GM21515 (cell line): Measurements from ENCODE around the gene SNX24.

Experiments
- ATAC-seq: cut with Tn5 transposase; IDR thresholded peaks from one replicate; pipeline ENCODE4 v1.9.1; 2021; ENCODE audit not compliant: unreplicated experiment

Gene SNX24

GRCh38 chr5:123000731-123001130, 155.3 kb downstream of the SNX24 start:
- ATAC-seq = no peak

DNA sequence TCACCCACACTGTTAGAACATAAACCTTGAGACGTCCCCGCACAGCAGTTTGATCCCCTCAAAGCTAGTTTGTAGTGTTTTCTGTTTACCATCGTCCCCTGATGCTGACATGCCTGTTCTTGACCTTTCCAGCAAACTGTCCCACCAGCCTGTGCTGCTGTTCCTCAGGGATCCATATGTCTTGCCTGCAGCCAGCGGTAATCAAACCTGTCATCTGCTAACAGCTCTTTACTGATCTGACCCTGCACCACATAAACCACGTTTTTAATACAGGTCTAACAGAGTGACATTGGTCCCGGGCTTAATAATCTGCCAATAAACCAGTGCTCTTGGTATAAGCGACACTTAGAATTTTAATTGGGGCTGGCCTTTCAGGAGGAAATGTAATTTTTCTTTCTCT, 156.4 kb downstream of the SNX24 start:
- ATAC-seq = no peak

DNA sequence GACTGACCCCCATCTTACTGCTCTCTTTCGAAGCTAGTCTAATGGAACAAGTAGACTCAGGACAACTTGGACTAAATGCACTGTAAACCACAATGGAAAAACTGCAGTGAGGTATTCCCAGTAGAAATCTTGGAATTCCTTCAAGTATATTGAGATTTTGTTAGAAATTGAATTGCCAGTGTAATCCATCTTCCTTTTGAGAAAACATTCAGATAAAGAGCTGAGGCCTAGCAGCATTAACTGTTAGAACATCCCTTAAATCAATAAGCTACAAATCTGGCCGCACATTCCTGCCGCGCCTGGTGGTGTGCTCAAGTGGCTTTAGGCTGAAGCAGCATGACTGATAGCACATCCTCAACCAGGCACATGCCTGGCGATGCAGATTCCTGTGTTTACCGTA, 161.8 kb downstream of the SNX24 start:
- ATAC-seq = no peak

- no peak for ATAC-seq
Measured at GRCh38 chr5:123007754-123008153, 162.3 kb downstream of the SNX24 start.

- no peak for ATAC-seq
Measured at GRCh38 chr5:123012321-123012720, 166.9 kb downstream of the SNX24 start.

DNA sequence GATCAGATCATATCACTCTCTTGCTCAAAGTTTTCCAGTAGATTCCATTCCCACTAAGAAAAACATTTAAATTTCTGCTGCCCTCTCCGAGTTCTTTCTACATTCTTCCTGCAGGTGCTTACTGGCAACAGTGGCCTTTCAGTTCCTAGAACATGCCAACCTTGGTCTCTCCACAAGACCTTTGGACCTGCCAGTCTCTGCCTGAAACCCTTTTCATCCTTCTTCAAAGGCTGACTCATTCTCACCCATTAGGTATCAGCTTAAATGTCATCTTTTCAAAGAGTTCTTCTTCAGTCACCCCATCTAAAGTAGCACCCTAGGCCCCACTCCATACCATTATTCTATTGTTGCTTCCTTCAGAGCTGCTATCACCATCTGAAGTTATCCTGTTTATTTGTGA, 169.3 kb downstream of the SNX24 start:
- ATAC-seq = no peak

GRCh38 chr5:123028222-123028621, 182.8 kb downstream of the SNX24 start:
- ATAC-seq = no peak

- no peak for ATAC-seq
Measured at GRCh38 chr5:123033157-123033671, 187.8 kb downstream of the SNX24 start.

DNA sequence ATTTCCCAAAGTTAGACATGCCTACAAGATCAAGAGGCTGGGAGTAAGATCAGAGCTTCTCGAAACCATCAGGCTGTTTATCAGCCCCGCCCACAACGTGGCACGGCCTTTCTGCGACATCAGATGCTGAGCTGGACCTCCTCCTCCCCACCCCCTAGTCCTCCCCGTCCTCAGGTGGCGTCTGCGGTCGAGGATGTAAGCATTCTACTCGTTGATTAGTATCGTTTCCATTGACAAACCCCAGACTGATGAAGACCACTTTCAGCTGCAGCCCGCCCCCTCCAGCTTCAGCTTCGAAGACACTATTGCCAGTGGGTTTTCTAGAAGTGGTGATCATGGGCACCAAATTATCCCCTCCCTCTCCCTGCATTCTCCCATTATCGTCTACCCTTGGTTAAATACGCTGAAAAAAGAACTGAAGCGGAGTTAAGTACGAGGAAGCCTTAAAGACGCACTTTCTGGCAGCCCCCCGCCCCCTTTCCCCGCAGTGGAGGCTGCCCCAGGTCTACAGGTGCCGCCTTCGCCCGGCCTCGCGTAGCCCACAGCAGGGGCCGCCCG, 190.0 kb downstream of the SNX24 start:
- no peak for ATAC-seq

- peak; percentile 22 for ATAC-seq
Measured at GRCh38 chr5:123035918-123036390, 190.5 kb downstream of the SNX24 start.

GRCh38 chr5:123036391-123037103, 191.1 kb downstream of the SNX24 start, which contains the start of gene PPIC:
Gene PPIC, minus strand, starts transcription at chr5:123036725. Its CDS starts 100 bp downstream, at chr5:123036625.
- peak; percentile 48 for ATAC-seq

GRCh38 chr5:123037104-123037418, 191.6 kb downstream of the SNX24 start:
- no peak for ATAC-seq

- ATAC-seq = no peak
Measured at GRCh38 chr5:123039673-123040072, 194.3 kb downstream of the SNX24 start.

GRCh38 chr5:123044926-123045617, 199.7 kb downstream of the SNX24 start:
- ATAC-seq = no peak

DNA sequence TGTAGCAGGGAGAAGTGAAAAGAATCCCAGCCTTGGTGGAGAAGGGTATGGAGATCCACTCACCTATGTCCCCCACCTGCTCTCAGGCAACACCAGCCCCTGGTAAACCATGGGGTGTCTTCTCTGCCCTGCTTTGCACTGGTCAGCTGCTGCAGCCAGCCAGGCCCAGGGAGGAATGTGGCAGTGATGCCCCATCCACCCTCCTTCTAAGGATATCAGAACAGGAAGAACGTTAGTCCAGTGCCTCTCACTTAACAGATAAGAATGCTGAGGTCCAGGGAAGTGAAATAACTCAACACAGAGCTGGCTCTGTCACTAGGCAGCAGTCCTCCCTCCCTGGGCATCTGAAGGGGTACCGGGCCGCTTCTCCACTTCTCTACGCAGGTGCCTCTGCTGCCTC, 200.8 kb downstream of the SNX24 start:
- no peak for ATAC-seq

DNA sequence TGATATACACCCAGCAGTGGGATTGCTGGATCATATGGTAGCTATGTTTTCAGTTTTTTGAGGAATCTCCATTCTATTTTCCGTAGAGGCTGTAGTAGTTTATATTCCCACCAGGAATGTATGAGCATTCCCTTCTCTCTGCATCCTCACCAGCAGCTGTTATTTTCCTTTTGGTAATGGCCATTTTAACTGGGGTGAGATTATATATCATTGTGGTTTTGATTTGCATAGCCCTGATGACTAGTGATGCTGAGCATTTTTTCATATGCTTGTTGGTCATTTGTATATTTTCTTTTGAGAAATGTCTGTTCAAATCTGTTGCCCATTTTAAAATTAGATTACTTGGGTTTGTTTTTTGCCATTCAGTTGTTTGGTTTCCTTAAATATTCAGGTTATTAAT, 202.3 kb downstream of the SNX24 start:
- no peak for ATAC-seq

- ATAC-seq = no peak
Measured at GRCh38 chr5:123051206-123051605, 205.8 kb downstream of the SNX24 start.
